ENCODE data around the gene MAPRE2. TPM values are rescaled to one million over a fixed set of nuclear protein-coding genes. Genes with fewer than 3 reads are reported as not detected.

The MAPRE2 gene
- total RNA-seq, 4 donors from 2014 or later: 21.8 to 57.7 (median 40.0) TPM

DNA sequence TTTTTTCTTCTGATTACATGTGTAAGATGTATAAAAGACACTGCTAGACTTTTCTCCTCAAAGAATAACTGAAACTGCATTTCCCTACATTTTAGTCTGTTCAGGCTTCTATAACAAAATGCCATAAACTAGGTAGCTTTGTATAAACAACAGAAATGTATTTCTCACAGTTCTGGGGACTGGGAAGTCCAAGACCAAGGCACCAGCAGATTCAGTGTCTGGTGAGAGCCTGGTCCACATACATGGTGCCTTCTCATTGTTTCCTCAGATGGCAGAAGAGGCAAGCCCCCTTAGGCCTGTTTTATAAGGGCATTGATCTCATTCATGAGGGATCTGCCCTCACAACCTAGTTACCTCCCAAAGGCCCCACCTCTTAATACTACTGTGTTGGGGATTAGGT lies 71.5 kb downstream of the MAPRE2 start:
- DNase-seq (ENCODE audit: low spot score in 2 of 2): no peak
- H3K4me3 ChIP-seq (ENCODE audit: low read depth, poor library complexity, severe bottlenecking): no peak overlapping the region
- no peak for TF ChIP-seq POLR2A (IDR thresholded peaks at IDR 0.05)
- TF ChIP-seq, protein P1, sequence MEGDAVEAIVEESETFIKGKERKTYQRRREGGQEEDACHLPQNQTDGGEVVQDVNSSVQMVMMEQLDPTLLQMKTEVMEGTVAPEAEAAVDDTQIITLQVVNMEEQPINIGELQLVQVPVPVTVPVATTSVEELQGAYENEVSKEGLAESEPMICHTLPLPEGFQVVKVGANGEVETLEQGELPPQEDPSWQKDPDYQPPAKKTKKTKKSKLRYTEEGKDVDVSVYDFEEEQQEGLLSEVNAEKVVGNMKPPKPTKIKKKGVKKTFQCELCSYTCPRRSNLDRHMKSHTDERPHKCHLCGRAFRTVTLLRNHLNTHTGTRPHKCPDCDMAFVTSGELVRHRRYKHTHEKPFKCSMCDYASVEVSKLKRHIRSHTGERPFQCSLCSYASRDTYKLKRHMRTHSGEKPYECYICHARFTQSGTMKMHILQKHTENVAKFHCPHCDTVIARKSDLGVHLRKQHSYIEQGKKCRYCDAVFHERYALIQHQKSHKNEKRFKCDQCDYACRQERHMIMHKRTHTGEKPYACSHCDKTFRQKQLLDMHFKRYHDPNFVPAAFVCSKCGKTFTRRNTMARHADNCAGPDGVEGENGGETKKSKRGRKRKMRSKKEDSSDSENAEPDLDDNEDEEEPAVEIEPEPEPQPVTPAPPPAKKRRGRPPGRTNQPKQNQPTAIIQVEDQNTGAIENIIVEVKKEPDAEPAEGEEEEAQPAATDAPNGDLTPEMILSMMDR (IDR thresholded peaks at IDR 0.05): no peak
- intact Hi-C loops (cut with DNase I; ENCODE audit: low total_unique reads): no loop called here

DNA sequence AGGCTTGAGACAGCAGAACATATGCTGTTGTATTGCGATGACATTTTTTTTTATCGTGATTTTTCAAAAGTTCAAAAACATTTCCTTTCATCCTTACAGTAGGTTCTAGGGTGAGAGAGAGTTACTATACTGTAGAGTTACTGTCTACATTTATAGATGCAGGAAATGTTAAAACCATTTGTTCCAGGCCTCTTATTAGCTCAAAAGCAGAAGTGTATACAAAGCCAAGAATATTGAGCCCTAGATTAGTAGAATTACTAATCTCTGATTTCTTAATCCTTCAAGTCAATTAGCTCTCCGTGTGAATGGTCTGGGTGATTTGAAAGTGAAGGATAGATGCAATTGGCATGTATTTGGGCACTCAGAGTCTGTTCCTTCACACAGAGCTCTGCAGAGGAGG lies 73.1 kb downstream of the MAPRE2 start:
- 86 to 90% methylated on average over 3 of the region's 3 CpGs for WGBS, 2 donors
- H3K4me3 ChIP-seq (ENCODE audit: low read depth, poor library complexity, severe bottlenecking): no peak overlapping the region
- intact Hi-C loops (cut with DNase I; ENCODE audit: low total_unique reads): no loop called here
- no peak for TF ChIP-seq POLR2A (IDR thresholded peaks at IDR 0.05)
- TF ChIP-seq, protein P1 (IDR thresholded peaks at IDR 0.05): no peak
- DNase-seq (ENCODE audit: low spot score in 2 of 2): no peak

DNA sequence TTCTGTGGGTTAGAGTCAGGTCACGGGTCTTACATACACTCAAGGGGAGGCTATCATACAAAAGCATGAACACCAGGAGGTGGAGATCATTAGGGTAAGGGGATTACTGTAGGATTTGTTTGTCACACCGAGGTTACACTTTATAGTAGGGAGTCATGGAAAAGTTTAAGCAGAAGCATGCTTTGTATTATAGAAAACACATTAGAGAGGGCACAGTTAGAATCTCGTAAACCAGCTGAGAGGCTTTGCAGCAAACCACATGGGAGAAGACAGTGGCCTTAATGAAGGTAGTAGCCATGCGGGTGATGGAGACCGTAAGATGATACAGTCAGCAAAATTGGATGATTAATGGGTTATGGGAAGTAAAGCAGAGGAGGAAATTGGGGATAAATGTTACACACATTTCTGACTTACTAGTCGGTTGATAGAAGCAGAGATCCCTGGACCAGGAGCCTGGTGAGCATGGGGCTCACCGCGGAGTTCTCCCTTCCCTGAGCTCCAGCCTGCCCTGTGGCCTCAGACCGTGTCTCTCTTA lies 75.6 kb downstream of the MAPRE2 start:
- TF ChIP-seq, protein P1 (IDR thresholded peaks at IDR 0.05): no peak
- TF ChIP-seq POLR2A (IDR thresholded peaks at IDR 0.05): no peak
- no peak overlapping the region for H3K4me3 ChIP-seq (ENCODE audit: low read depth, poor library complexity, severe bottlenecking)
- 88 to 95% methylated on average over 9 of the region's 9 CpGs for WGBS, 2 donors
- no peak for DNase-seq (ENCODE audit: low spot score in 2 of 2)
- intact Hi-C loops (cut with DNase I; ENCODE audit: low total_unique reads): no loop called here

DNA sequence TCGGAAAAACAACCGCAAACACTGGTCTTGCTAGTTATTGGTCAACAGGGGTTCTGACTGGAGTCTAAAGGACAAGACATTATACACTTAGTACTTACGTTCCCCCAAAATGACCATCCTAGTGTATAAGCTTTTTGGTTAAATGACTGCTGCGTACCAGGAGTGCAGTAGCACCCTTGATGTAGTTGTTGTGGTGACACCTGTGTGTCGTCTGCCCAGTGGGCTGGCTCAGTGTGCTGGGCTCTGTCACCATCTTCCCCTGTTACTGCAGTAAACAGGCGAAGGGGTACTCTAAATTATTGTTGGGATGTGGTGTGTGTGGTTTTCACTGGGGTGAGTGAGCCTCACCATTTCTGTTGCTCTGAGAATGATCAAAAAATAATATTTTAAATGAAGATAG lies 76.2 kb downstream of the MAPRE2 start:
- 94 to 96% methylated on average over 6 of the region's 6 CpGs for WGBS, 2 donors
- no peak for DNase-seq (ENCODE audit: low spot score in 2 of 2)
- intact Hi-C loops (cut with DNase I; ENCODE audit: low total_unique reads): no loop called here
- H3K4me3 ChIP-seq (ENCODE audit: low read depth, poor library complexity, severe bottlenecking): no peak overlapping the region
- TF ChIP-seq, protein P1 (IDR thresholded peaks at IDR 0.05): no peak
- no peak for TF ChIP-seq POLR2A (IDR thresholded peaks at IDR 0.05)

DNA sequence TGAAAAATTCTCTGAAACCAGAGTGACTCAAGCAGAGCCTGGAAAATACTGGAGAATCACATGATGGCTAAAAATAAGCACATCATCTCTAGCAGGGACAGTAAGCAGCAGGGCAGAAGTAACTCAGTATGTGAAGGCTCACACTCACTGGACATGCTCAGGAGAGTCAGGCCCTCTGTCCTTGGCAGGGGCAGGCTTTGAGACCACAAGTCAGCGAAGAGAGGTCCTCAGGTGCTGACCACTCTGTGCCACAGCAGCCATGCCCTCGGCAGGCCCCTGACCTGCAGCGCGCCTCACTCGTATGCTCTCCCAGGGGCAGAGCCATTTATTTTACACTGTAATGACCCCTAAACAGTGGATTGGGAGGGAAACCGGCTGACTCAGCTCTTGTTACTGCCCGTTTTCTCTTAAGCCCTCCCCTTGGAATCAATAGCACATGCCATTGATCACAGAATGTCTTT lies 76.8 kb downstream of the MAPRE2 start:
- H3K4me3 ChIP-seq (ENCODE audit: low read depth, poor library complexity, severe bottlenecking): no peak overlapping the region
- no peak for TF ChIP-seq POLR2A (IDR thresholded peaks at IDR 0.05)
- TF ChIP-seq, protein P1 (IDR thresholded peaks at IDR 0.05): no peak
- intact Hi-C loops (cut with DNase I; ENCODE audit: low total_unique reads): no loop called here
- 70 to 72% methylated on average over 7 of the region's 7 CpGs for WGBS, 2 donors
- DNase-seq (ENCODE audit: low spot score in 2 of 2): no peak

DNA sequence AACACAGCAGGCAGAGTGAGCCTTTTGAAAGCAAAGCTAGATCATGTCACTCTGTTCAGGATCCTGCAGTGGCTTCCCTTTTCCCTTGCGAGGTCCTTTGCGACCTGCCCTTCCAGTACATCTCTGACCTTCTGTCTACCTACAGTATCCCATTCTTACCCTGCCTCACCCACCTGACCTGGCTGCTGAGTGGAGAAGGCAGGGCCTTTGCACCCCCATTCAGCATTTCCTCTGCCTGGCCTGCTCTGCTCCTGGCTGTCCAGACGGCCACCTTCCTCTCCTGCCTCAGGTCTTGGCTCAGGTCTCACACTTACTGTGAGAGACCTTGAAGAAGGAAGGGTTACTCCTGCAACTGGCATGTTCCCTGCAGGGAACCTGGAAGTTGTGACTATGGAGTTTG lies 77.4 kb downstream of the MAPRE2 start:
- no peak for TF ChIP-seq POLR2A (IDR thresholded peaks at IDR 0.05)
- TF ChIP-seq, protein P1 (IDR thresholded peaks at IDR 0.05): no peak
- WGBS, 2 donors: 82 to 89% methylated on average over 3 of the region's 3 CpGs
- DNase-seq (ENCODE audit: low spot score in 2 of 2): no peak
- intact Hi-C loops (cut with DNase I; ENCODE audit: low total_unique reads): no loop called here
- H3K4me3 ChIP-seq (ENCODE audit: low read depth, poor library complexity, severe bottlenecking): no peak overlapping the region

All from lower leg skin (tissue), 4 donors.